ENCODE data around the gene DHH. TPM values are rescaled to one million over a fixed set of nuclear protein-coding genes. Genes with fewer than 3 reads are reported as not detected.

DHH gene
- polyA plus RNA-seq, 1 donor: 0.82 TPM

DNA sequence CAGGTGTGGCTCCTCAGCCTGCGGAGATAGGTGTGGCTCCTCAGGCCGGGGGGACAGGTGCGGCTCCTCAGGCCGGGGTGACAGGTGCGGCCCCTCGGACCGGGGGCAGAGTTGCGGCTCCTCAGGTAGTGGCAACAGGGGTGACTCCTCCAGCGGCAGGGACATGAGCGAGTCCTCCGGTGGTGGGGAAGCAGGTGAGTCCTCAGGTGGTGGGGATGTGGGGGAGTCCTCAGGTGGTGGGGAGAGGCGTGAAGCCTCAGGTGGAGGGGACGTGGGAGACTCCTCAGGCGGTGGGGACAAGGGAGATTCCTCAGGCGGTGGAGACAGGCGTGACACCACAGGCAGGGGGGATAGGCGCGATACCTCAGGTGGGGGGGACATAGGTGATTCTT, 43.2 kb downstream of the DHH start:
- no peak for DNase-seq (ENCODE audit: low read depth)

- no peak for DNase-seq (ENCODE audit: low read depth)
Observed at GRCh38 chr12:49050507-49051372, 43.9 kb downstream of the DHH start.

GRCh38 chr12:49049566-49050224, 44.9 kb downstream of the DHH start:
- DNase-seq (ENCODE audit: low read depth): no peak

- DNase-seq (ENCODE audit: low read depth): no peak
Observed at GRCh38 chr12:49048953-49049352, 45.6 kb downstream of the DHH start.

- no peak for DNase-seq (ENCODE audit: low read depth)
Observed at GRCh38 chr12:49046129-49046895, 48.3 kb downstream of the DHH start.

GRCh38 chr12:49044660-49045059, 49.9 kb downstream of the DHH start:
- no peak for DNase-seq (ENCODE audit: low read depth)

DNA sequence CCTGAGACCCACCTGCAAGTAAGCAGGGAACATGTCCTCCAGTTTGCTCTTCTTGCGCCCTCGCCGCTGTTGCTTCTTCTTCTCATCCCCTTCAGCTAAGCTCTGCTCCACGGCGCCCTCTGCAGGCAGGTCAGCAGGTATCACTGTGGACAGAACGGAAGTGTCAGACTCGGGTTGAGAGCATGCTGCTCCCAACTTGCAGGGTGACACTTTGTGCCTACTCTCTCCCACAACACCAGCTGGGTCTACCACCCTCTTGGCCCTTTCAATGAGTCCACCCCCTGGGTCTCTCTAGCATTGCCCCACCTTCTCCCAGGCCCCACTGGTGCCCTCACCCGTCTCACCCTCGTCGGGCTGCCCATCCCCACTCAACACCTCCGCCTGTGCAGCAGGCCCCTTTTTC, 50.7 kb downstream of the DHH start:
- no peak for DNase-seq (ENCODE audit: low read depth)

- no peak for DNase-seq (ENCODE audit: low read depth)
Observed at GRCh38 chr12:49043241-49043640, 51.4 kb downstream of the DHH start.

- DNase-seq (ENCODE audit: low read depth): no peak
Observed at GRCh38 chr12:49041881-49042484, 52.6 kb downstream of the DHH start.

DNA sequence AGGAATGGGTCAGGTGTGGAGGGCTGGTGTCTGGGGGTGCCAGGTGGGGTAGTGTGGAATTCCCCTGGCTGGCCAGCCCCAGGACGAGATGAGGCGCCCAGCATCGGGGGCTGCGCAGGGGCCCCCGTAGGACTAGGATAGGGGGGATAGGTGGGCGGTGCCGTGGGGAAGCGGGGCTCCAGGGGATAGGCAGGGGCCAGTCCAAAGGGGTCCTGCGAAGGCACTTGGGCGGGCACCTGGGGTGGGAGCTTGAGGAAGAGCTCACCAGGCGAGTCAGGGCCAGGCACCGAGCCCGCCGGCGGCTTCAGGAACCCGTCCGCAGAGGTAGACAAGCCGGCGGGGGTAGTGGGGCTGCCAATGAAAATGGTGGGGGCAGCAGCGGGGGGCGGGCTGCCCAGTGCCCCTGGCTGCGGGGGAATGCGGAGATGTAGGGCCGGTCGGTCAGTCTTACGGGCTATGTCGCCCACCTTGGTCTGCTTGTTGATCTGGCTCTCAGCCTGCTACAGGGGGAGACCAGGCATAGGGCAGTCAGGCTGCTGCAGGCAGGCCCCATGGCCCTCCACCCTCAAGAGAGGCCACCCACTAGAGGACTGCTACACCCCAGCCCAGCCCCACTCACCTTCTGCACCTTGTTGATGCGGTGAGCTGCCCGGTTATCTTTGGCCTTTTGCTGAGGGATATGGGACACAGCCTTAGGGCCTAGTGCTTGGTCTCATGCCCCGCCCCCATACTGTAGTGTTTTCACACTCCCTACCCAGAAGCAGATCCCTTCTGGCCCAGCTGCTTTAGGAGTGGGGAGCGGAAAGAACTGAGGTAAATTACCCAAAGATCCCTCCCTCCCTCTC, 53.3 kb downstream of the DHH start:
- DNase-seq (ENCODE audit: low read depth): no peak

DNA sequence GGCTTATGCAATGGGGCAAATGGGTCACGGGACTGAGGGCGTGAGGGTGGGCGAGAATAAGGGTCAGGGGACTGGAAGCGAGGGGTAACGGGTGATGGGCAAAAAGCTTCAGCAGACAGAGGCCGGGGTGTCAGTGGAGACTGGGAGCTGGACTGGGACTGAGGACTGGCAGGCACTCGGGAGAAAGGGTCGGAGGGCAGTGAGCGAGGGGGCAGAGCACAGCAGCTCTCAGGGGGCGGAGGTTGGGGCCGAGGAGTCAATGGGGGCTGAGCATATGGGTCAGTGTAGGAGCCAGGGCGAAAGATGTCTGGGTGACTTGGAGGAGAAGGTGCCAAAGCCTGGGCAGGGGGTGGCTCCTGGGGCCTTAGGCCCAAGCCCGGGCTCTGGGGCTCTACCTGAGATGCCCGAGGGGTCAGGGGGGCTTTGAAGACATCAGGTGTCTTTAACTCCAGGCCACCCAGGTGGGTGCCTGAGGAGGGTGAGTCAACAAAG, 54.2 kb downstream of the DHH start:
- DNase-seq (ENCODE audit: low read depth): no peak

GRCh38 chr12:49039421-49040363, 54.9 kb downstream of the DHH start:
- no peak for DNase-seq (ENCODE audit: low read depth)

DNA sequence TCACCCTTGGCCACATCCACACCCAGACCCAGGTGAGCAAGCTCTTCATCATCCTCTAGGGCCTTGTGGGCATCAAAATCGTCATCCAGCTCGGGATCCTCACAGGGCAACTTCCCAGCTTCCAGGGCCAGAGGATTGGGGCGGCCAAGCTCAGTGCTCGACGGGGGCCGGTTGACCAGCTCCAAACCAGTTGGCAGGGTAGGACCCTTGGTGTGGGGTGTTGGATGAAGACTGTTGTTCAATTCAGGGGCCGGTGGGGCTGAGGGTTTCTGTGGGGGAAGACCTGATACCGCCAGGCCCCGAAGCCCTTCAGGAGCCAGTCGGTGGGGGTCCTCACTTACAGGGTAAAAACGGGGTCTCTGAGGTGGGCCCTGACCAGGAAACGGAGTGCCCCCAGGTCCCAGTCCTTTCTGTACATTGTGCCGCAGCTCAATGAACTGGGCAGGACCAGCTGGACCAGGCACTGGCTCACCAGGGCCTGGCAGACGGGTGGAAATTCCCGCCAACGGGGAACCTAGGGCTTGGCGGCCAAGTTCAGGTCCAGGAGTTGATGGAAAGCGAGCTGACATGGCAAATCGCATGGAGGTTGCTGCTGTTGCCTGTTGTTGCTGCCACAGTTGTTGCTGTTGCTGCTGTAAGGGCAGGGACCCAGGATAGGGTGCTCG, 56.2 kb downstream of the DHH start:
- DNase-seq (ENCODE audit: low read depth): no peak

DNA sequence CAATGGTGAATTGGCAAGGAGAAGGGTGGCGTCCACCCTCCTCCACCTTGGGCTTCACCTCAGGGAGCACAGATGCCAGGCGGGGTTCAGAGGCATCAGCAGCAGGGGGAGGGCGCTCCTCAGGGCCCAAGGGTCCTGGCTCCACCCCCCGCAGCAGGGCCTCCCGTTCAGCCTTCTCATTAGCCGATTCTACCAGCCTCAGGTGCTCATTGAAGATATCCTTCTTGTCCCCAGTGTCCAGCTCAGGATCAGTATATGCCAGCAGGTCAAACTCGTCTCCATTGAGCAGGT, 56.7 kb downstream of the DHH start:
- DNase-seq (ENCODE audit: low read depth): no peak

DNA sequence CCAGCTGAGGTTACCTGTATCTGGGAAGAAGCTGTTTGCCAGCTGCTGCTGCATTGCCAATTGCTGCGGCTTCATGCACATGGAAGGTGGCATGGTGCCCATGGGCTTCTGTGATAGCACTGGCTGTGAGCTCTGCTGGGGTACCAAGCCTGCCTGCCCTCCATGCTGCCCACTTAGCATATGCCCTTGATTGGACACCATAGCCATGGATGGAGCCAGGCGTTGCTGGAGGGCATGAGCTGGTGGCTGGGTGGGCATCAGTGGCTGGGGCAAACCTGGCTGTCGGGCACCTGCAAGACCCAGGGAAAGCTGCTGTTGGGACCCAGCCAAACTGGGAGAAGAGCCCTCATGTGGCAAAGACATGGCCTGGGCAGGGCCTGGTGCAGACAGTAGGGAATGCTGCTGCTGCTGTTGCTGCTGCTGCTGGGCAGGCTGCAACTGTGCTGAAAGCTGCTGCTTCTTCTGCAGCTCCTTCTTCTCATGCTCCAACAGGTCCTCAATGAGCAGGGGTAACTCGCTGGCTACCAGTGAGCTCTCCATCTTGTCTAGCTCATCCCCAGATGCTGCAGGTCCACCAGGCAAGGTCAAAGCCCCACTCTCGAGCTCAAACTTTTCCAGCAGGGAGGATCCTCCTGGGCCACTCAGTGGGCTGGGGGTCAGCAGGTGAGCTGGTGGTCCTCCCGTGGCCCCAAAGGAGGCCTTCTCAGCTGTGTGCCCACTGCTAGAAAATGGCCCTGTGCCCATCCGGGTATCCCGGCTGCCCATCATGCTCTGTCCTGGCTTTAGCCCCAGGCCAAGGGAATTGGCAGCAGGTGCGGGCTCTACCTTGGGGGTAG, 57.3 kb downstream of the DHH start:
- DNase-seq (ENCODE audit: low read depth): no peak
